ENCODE data around the gene DDX52. TPM values are rescaled to one million over a fixed set of nuclear protein-coding genes. Genes with fewer than 3 reads are reported as not detected.

Gene DDX52
- total and polyA plus RNA-seq, 2 of the 8 experiments (the other 6 are each of a cell fraction or from before 2014, with no cell fraction given) = 10.0 to 45.9 TPM

- TF ChIP-seq E2F6 (IDR thresholded peaks at IDR 0.05) (no peak), CHD2 (IDR thresholded peaks at IDR 0.05; ENCODE audit: low read length) (no peak), RFX5 (IDR thresholded peaks at IDR 0.05; ENCODE audit: borderline replicate concordance, low read depth, low read length) (no peak), KDM4A (IDR thresholded peaks at IDR 0.05; ENCODE audit: low read depth, low read length, severe bottlenecking) (no peak), NANOG (IDR thresholded peaks at IDR 0.05; ENCODE audit: insufficient read depth, low read depth, low read length, poor library complexity, severe bottlenecking) (no peak), FOSL1 (IDR thresholded peaks at IDR 0.05; ENCODE audit: insufficient read depth, low read depth, low read length) (no peak), RAD21 (IDR thresholded peaks at IDR 0.05 in 1 of 2, conservative IDR thresholded peaks at IDR 0.05 in 1 of 2; ENCODE audit: low read depth in 2 of 2, low read length in 2 of 2) (peak; percentile 87 to 91), CBX8 (IDR thresholded peaks at IDR 0.05; ENCODE audit: borderline replicate concordance, low read depth, low read length) (no peak), HDAC2 (IDR thresholded peaks at IDR 0.05; ENCODE audit: borderline replicate concordance in 1 of 2, low read depth in 2 of 2, low read length in 2 of 2) (no peak), TAF7 (optimal IDR thresholded peaks at IDR 0.05; ENCODE audit: borderline replicate concordance, low read depth, low read length) (no peak), SUZ12 (IDR thresholded peaks at IDR 0.05; ENCODE audit: low read length) (no peak), EGR1 (IDR thresholded peaks at IDR 0.05; ENCODE audit: borderline replicate concordance, low read depth, low read length) (no peak)
Measured at GRCh38 chr17:37570527-37571093, 72.6 kb downstream of the DDX52 start (continued).

All from H1 (cell line).